Measurements from ENCODE around the gene SPTLC2. TPM values are rescaled to one million over a fixed set of nuclear protein-coding genes. Genes with fewer than 3 reads are reported as not detected.

SPTLC2 gene
- total RNA-seq, 1 experiment from 2014 or later, result 15.8 TPM

- no peak for TF ChIP-seq CTCF (IDR thresholded peaks at IDR 0.05; ENCODE audit: unreplicated experiment)
- no peaks in the 10 kb centered on the region for H3K36me3 Mint-ChIP-seq (ENCODE audit: insufficient read depth, unreplicated experiment)
- intact Hi-C loops (cut with micrococcal nuclease), result no loop called here
- no peaks in the 10 kb centered on the region for H3K4me1 Mint-ChIP-seq (ENCODE audit: insufficient read depth, unreplicated experiment)
- no peak for DNase-seq (ENCODE audit: unreplicated experiment)
- POLR2A ChIA-PET, result no interaction called here
- no peaks in the 10 kb centered on the region for H3K27me3 Mint-ChIP-seq (ENCODE audit: insufficient read depth, unreplicated experiment)
- no peaks in the 10 kb centered on the region for H3K9me3 Mint-ChIP-seq (ENCODE audit: unreplicated experiment)
- no TSS peak for BruUV-seq (replicated peaks)
- CTCF ChIA-PET, result no interaction called here
- no peak overlapping the region for H3K27ac Mint-ChIP-seq (ENCODE audit: low read depth, unreplicated experiment)
- no peak overlapping the region for H3K4me3 Mint-ChIP-seq (ENCODE audit: unreplicated experiment)
Measured at GRCh38 chr14:77490347-77490986, 126.0 kb downstream of the SPTLC2 start.

- no peak for DNase-seq (ENCODE audit: unreplicated experiment)
- TF ChIP-seq CTCF (IDR thresholded peaks at IDR 0.05; ENCODE audit: unreplicated experiment), result no peak
- H3K9me3 Mint-ChIP-seq (ENCODE audit: unreplicated experiment), result no peaks in the 10 kb centered on the region
- no peaks in the 10 kb centered on the region for H3K36me3 Mint-ChIP-seq (ENCODE audit: insufficient read depth, unreplicated experiment)
- no TSS peak for BruUV-seq (replicated peaks)
- H3K27ac Mint-ChIP-seq (ENCODE audit: low read depth, unreplicated experiment), result no peak overlapping the region
- no peaks in the 10 kb centered on the region for H3K27me3 Mint-ChIP-seq (ENCODE audit: insufficient read depth, unreplicated experiment)
- H3K4me3 Mint-ChIP-seq (ENCODE audit: unreplicated experiment), result no peak overlapping the region
- ChIA-PET POLR2A (interaction anchor here (0.7 kb wide), 1 partner anchor 17 kb away, joined by 3 read pairs; no protein-coding TSS in a partner anchor), CTCF (interaction anchor here (0.7 kb wide), 1 partner anchor 834 kb away, joined by 4 read pairs; no protein-coding TSS in a partner anchor)
- intact Hi-C loops (cut with micrococcal nuclease), result no loop called here
- H3K4me1 Mint-ChIP-seq (ENCODE audit: insufficient read depth, unreplicated experiment), result no peaks in the 10 kb centered on the region
Measured at GRCh38 chr14:77489041-77489440, 127.4 kb downstream of the SPTLC2 start.

GRCh38 chr14:77488558-77488957, 127.9 kb downstream of the SPTLC2 start:
- no peaks in the 10 kb centered on the region for H3K27me3 Mint-ChIP-seq (ENCODE audit: insufficient read depth, unreplicated experiment)
- H3K9me3 Mint-ChIP-seq (ENCODE audit: unreplicated experiment), result no peaks in the 10 kb centered on the region
- TF ChIP-seq CTCF (IDR thresholded peaks at IDR 0.05; ENCODE audit: unreplicated experiment), result no peak
- no peaks in the 10 kb centered on the region for H3K36me3 Mint-ChIP-seq (ENCODE audit: insufficient read depth, unreplicated experiment)
- H3K4me1 Mint-ChIP-seq (ENCODE audit: insufficient read depth, unreplicated experiment), result no peaks in the 10 kb centered on the region
- CTCF ChIA-PET, result interaction anchor here (0.7 kb wide), 1 partner anchor 834 kb away, joined by 4 read pairs; no protein-coding TSS in a partner anchor
- DNase-seq (ENCODE audit: unreplicated experiment), result no peak
- POLR2A ChIA-PET, result interaction anchor here (0.7 kb wide), 1 partner anchor 16 kb away, joined by 3 read pairs; no protein-coding TSS in a partner anchor
- no TSS peak for BruUV-seq (replicated peaks)
- H3K4me3 Mint-ChIP-seq (ENCODE audit: unreplicated experiment), result no peak overlapping the region
- intact Hi-C loops (cut with micrococcal nuclease), result no loop called here
- no peak overlapping the region for H3K27ac Mint-ChIP-seq (ENCODE audit: low read depth, unreplicated experiment)

GRCh38 chr14:77485901-77486678, 130.3 kb downstream of the SPTLC2 start:
- no TSS peak for BruUV-seq (replicated peaks)
- peak; percentile 13 for DNase-seq (ENCODE audit: unreplicated experiment)
- no peak overlapping the region for H3K27ac Mint-ChIP-seq (ENCODE audit: low read depth, unreplicated experiment)
- H3K9me3 Mint-ChIP-seq (ENCODE audit: unreplicated experiment), result no peaks in the 10 kb centered on the region
- intact Hi-C loops (cut with micrococcal nuclease), result no loop called here
- H3K4me3 Mint-ChIP-seq (ENCODE audit: unreplicated experiment), result no peak overlapping the region
- ChIA-PET CTCF (no interaction called here), POLR2A (no interaction called here)
- H3K4me1 Mint-ChIP-seq (ENCODE audit: insufficient read depth, unreplicated experiment), result no peaks in the 10 kb centered on the region
- no peak for TF ChIP-seq CTCF (IDR thresholded peaks at IDR 0.05; ENCODE audit: unreplicated experiment)
- no peaks in the 10 kb centered on the region for H3K27me3 Mint-ChIP-seq (ENCODE audit: insufficient read depth, unreplicated experiment)
- H3K36me3 Mint-ChIP-seq (ENCODE audit: insufficient read depth, unreplicated experiment), result no peaks in the 10 kb centered on the region

All from MCF 10A (cell line).